Amygdala (tissue), 56 donors: ENCODE results near the gene PLA2G2D.
A peak's percentile ranks its signal among the peaks of the same experiment; 100 is the strongest.

ENCODE experiments used
- DNase-seq, 56 donors: peaks; one replicate each; lab custom pipeline; 2025; lab: John Stamatoyannopoulos, UW

Gene PLA2G2D

GRCh38 chr1:20093303-20093702, 26.0 kb downstream of the PLA2G2D start:
- DNase-seq = no peak

GRCh38 chr1:20090641-20091040, 28.7 kb downstream of the PLA2G2D start:
- no peak for DNase-seq

GRCh38 chr1:20090119-20090518, 29.2 kb downstream of the PLA2G2D start:
- DNase-seq = no peak

DNA sequence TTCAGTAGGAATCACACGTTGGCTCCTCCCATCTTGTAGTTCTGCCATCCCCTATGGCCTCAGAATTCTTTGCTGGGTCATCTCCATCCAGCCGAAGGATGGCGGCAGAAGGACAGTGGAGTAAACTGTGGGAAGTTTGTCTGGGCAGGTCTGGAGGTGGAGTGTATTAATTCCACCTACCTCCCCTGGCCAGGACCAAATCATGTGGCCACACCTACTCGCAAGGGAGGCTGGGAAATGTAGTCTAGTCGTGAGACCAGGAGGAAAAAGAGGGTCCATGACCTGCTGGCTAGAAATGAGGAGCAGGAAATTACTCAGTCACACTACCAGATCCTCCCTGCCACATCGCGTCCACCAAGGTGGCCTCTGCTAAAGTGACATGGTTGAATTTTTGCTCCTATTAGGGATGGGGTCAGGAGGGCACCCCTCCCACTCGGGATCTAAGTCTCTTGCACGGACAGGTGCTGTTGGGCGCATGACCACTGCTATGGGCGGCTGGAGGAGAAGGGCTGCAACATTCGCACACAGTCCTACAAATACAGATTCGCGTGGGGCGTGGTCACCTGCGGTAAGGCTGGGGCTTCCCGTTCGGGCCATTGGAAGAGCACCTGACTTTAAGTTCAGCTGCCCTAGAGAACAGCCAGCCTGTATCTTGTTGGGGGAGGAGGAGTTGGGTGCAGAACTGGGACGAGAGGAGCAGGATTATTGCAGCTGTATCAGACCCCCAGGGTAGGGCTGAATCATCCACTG, 29.8 kb downstream of the PLA2G2D start:
- no peak for DNase-seq

DNA sequence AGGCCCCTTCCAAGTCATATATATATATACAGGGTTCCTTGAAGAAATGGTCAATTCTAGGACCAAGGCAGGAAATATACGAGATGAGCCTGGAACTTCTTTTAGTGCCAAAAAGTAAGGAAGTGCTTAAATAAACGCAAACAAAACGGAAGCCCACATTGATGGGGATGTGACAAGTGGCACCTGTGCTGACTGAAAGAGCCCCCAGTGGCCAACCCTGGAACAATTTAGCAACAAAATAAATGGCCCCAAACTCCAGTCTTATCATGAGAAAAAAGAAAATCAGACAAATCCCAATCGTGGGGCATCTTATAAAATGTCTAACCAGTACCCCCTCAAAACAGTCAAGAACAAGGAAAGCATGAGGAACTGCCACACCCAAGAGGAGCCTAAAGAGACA, 31.7 kb downstream of the PLA2G2D start:
- DNase-seq = no peak

GRCh38 chr1:20086800-20087199, 32.5 kb downstream of the PLA2G2D start:
- no peak for DNase-seq

- DNase-seq = no peak
Observed at GRCh38 chr1:20083178-20083944, 36.0 kb downstream of the PLA2G2D start.

DNA sequence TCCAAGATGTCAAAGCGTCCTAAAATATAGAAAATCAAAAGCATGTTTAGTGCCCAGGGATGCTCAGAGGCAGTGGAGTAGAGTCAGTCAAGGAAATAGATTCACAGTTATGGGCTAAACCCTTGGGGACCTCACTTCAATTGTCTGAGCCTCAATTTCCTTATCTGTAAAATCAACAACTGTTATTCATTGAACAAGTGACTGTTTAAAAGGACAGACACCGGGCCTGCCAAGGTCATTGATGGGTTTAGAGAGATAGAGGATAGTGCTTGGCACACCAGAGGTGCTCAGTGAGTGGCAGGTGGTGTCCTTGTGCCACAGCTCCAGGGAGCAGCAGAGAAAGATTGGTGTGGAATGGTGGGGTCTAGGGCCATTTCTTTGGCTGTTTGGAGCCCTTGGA, 36.6 kb downstream of the PLA2G2D start:
- DNase-seq = no peak

GRCh38 chr1:20081353-20081810, 38.0 kb downstream of the PLA2G2D start:
- DNase-seq = no peak

DNA sequence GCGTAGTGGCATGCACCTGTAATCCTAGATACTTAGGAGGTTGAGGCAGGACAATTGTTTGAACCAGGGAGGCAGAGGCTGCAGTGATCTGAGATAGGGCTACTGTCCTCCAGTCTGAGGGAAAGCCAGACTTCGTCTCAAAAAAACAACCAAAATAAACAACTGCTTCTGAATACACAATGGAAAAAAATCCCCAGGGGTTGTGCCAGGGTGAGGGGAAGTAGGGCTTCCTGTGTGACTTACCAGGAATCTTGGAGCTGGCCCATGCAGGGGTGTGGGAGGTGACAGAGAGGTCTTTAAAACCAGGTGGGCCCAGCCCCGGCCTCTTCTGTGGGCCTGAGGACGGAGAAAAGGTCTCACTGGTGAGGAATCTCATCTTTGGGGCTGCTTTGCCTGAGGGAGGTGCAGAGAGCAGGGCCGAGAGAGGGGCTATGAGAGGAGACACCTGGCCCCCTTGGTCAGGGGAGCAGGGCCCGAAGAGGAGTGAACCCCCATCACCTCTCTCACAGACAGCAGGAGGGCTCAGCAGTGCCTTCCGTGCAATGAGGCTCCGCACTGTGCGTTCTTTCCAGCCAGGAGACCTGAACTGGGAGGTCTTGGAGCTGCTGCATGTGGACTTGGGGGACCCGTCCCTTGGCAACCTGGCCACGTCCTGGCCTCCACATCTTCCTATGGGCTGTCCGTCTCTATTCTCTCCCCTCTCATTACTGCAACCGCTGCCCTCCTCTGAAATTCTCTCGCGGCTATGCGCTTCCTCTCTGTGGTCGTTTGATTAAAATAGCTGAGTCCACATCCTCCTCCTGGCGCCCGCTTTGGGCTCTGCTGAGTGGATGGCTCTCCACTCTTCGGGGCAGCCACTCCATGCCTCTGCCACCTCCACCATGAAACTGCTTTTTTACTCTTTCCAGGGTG, 38.6 kb downstream of the PLA2G2D start:
- DNase-seq = peak in 2 of 56 donors; percentile 6 to 25

DNA sequence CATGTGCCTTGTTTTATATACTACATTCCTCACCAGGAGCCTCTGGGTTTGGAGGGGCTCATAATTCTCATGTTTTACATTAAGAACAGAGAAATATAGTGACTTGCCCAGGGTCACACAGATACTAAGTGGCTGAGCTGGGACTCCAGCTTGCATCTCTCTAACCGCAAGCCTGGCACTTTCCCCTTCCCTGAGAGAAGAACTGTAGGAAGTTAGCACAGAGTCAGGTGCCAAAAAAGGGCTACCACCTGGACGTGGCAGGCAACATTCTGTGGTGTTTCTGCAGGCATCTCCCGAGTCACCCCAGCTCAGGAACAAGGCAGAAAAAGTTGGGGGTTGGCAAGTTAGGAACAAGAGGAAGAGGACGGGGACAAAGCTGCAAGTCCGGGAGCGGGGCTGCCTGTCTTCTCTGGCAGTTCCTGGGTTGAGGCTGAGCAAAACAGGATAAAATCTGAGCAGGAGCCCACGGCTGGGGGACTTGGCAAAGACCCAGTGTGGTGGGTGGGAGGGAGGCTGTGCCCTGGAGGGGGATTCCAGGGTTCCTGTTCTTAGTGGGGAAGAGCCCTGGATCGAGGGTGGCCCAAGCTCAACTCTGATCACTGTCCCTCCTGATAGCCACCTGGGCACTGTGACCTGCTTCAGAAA, 39.6 kb downstream of the PLA2G2D start:
- DNase-seq = no peak

GRCh38 chr1:20078711-20079110, 40.6 kb downstream of the PLA2G2D start:
- DNase-seq = no peak

DNA sequence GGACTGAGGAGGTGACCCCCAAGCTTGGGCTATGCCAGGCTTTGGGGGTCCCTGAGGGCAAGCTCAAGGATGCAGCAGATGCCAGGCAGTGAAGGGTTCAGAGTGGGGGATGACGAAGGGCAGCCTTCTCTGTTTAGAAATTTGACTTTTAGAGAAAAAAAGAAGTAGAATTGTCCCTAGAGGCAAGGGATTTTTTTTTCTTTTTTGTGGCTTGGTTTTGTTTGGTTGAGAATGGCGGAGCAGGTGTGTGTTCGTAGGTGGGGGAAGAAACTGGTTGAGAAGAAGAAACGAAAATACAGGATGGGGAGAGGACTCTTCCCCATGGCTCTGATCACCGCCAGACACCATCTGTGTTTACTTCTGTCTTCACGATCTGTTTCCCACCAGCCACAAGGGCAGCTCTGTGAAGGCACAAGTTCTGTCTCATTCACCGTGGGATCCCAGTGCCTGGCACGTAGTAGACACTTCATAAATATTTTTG, 41.1 kb downstream of the PLA2G2D start:
- peak in 2 of 56 donors; percentile 13 to 17 for DNase-seq

- DNase-seq = no peak
Observed at GRCh38 chr1:20076710-20077461, 42.5 kb downstream of the PLA2G2D start.

DNA sequence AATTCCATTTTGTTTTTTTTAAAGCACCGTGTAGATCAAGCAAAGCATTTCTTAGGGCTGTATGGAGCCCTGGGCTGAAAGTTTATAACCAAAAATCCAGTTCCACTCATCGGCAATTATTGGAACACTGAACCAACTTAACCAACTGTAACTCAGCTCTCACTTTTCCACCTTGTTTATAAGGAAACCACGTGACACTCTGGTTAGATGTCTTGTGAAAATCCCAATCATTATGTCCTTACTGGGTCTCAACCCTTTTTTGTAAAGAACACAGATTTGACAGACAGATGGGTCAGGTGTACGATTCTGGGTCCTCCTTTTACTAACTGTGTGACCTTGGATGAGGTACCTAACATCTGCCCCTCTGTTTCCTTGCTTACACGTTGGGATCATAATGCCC, 43.1 kb downstream of the PLA2G2D start:
- no peak for DNase-seq

DNA sequence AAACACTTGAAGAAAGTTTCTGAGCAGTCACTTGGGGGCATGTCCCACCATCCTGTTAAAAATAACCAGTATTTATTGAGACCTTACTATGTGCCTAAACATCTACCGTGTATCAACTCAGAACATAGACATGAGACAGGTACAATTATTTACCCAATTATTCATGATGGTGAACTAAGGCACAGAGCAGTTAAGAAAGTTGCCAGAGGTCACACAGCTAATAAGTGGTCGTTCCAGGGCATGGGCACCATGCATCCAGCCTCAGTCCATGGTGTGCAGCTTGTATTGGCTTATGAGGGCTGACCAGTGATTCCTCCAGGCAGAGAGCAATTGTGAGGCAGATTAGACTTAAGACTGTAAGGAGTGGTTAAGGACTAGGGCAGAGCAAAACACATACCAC, 44.0 kb downstream of the PLA2G2D start:
- DNase-seq = no peak

DNA sequence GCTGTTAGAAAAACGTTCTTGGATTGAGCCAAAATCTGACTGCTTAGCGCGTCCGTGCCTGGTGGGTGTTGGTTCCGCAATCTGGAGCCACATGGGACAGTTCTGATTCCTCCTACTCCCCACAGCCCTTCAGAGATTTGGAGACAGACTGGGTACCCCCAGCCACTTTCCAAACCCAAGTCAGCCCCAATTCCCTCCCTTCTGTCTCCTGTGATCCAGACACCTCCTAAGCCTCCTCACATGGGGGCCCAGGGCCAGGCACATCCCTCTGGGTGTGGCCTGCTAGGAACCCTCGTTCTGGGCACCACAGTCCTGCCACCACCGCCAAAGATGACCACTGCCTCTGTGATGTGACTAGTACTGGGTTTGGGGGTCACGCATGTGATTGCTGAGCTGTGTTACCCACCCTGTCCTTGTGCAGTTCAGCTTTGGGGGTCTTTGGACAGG, 44.6 kb downstream of the PLA2G2D start:
- no peak for DNase-seq

DNA sequence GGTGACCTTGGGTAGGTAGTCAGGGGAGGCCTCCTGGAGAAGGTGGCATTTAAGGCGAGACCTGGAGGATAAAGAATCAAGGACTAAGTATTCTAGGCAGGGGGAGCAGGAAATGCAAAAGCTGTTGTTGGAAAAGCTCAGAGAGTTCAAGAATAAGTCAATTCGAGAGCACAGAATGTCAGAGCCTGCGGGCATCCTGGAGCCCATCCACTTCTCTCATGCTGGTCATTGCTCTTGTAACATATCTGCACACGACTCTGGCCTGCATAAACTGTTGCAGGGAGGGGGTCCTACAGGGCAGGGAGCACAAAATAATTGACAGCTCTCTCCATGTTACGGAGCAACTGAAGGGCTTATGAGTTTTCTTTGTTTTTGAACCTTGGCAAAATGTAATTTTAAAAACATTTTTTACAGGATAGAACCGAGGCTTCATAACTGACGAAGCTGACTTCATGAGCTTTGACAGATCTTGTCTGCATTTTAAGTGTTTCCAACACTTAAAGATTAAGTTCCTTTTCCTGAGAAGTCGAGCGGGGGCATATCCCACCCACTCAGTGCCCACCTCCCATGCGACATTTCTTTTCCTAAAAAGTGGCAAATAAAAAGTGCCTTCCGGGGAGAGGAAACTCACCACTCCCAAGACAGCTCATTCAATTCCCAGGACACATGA, 45.1 kb downstream of the PLA2G2D start:
- no peak for DNase-seq

DNA sequence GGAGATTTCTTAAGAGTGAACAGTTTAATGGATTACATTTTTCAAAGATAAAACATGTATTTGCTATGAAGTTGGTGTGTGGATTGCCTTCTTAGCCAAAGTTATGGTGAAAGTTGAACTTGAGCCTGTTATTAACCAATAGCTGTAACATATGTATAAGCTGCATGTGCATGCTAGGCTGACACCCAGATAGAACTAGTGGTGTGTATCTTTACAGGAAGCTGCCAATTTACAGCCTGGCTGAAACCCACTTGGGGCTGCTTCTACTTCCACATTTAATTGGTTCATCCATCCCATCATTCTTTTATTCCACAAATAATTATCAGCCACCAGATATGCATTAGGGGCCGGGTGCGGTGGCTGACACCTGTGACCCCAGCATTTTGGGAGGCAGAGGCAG, 46.1 kb downstream of the PLA2G2D start:
- DNase-seq = no peak
